IMR-90 (cell line): Measurements from ENCODE around the gene TAS1R1. TPM values are rescaled to one million over a fixed set of nuclear protein-coding genes. Genes with fewer than 3 reads are reported as not detected.
A peak's percentile ranks its signal among the peaks of the same experiment; 100 is the strongest.

ENCODE experiments used
- ATAC-seq: fragments of 200-7000 bp; cut with Tn5 transposase; 2 replicates; pipeline ENCODE4 v1.9.1; 2020; ENCODE audit warnings: low read depth, mild to moderate bottlenecking, moderate library complexity
- BruUV-seq: library from RNA; stranded (reverse); fragments of 400-500 nt; replicated peaks from 2 replicates; lab custom pipeline; 2021; lab: Mats Ljungman, UMichigan
- CTCF ChIA-PET: fragments of 300-600 bp; formaldehyde crosslinking; extraction: SDS; loops from one replicate; lab custom pipeline; 2021; ENCODE audit warnings: antibody characterized with exemption; lab: Yijun Ruan, JAX
- POLR2A ChIA-PET: fragments of 300-600 bp; sonication (Branson Sonifier 250); formaldehyde crosslinking; loops from one replicate; lab custom pipeline; 2022; ENCODE audit warnings: antibody characterized with exemption; ENCODE audit not compliant: unreplicated experiment; lab: Charles Lee
- DNase-seq: peaks from one replicate; pipeline ENCODE4 v3.0.0; 2013
- H2AFZ ChIP-seq: replicated peaks from 2 replicates; pipeline ENCODE3; 2013; ENCODE audit warnings: low read length, mild to moderate bottlenecking; ENCODE audit not compliant: poor library complexity
- H2AK5ac ChIP-seq: 2 replicates; pipeline ENCODE4 v1.6.1; 2013; ENCODE audit warnings: low read depth, low read length, inconsistent platforms
- H2AK9ac ChIP-seq: replicated peaks from 2 replicates; pipeline ENCODE3; 2013; ENCODE audit warnings: mild to moderate bottlenecking, low read depth, low read length, moderate library complexity; ENCODE audit not compliant: poor library complexity
- H2BK120ac ChIP-seq: 2 replicates; pipeline ENCODE4 v1.6.1; 2013; ENCODE audit warnings: low read depth, low read length, inconsistent platforms
- H2BK15ac ChIP-seq: 3 replicates; pipeline ENCODE4 v1.6.1; 2013; ENCODE audit warnings: low read depth, low read length, inconsistent platforms
- H2BK20ac ChIP-seq: 2 replicates; pipeline ENCODE4 v1.6.1; 2013; ENCODE audit warnings: low read depth, mild to moderate bottlenecking, inconsistent platforms, low read length, moderate library complexity
- H2BK5ac ChIP-seq: 2 replicates; pipeline ENCODE4 v1.6.1; 2013; ENCODE audit warnings: mild to moderate bottlenecking, low read depth, low read length, inconsistent platforms; ENCODE audit not compliant: poor library complexity, severe bottlenecking
- H3K14ac ChIP-seq: replicated peaks from 2 replicates; pipeline ENCODE4 v1.6.1; 2013; ENCODE audit warnings: low read depth, low read length, inconsistent platforms
- H3K18ac ChIP-seq: 2 replicates; pipeline ENCODE4 v1.6.1; 2013; ENCODE audit warnings: low read depth, low read length, control low read depth
- H3K23ac ChIP-seq: 2 replicates; pipeline ENCODE4 v1.6.1; 2013; ENCODE audit warnings: low read depth, low read length, inconsistent platforms
- H3K27ac ChIP-seq: 2 replicates; pipeline ENCODE4 v1.5.1; 2013; ENCODE audit warnings: mild to moderate bottlenecking, control low read depth, low read length; ENCODE audit not compliant: insufficient read depth
- H3K27me3 ChIP-seq: 2 replicates; pipeline ENCODE4 v1.6.1; 2013; ENCODE audit warnings: low read length; ENCODE audit not compliant: control insufficient read depth, insufficient read depth
- H3K36me3 ChIP-seq: 2 replicates; pipeline ENCODE4 v1.6.1; 2013; ENCODE audit warnings: low read length, mixed read lengths; ENCODE audit not compliant: control insufficient read depth, insufficient read depth
- H3K4ac ChIP-seq: 2 replicates; pipeline ENCODE4 v1.6.1; 2013; ENCODE audit warnings: low read depth, low read length, inconsistent platforms
- H3K4me1 ChIP-seq: 2 replicates; pipeline ENCODE4 v1.6.1; 2013; ENCODE audit warnings: low read length, mixed read lengths; ENCODE audit not compliant: control insufficient read depth, insufficient read depth
- H3K4me2 ChIP-seq: 2 replicates; pipeline ENCODE4 v1.6.1; 2013; ENCODE audit warnings: low read depth, mild to moderate bottlenecking, control low read depth, low read length, moderate library complexity
- H3K4me3 ChIP-seq: 2 replicates; pipeline ENCODE4 v1.5.1; 2013; ENCODE audit warnings: low read depth, mild to moderate bottlenecking, control low read depth, low read length, moderate library complexity; ENCODE audit not compliant: insufficient read depth
- H3K56ac ChIP-seq: 2 replicates; pipeline ENCODE4 v1.6.1; 2013; ENCODE audit warnings: low read length, inconsistent platforms; ENCODE audit not compliant: insufficient read depth; ENCODE audit errors: extremely low read depth
- H3K79me1 ChIP-seq, 2 experiments: 2 replicates each; pipeline ENCODE4 v1.6.1; 2013; ENCODE audit warnings: low read length in 2 of 2, inconsistent platforms in 1 of 2, low read depth in 1 of 2
- H3K9ac ChIP-seq: 2 replicates; pipeline ENCODE4 v1.6.1; 2013; ENCODE audit warnings: low read depth, low read length, control low read depth
- H3K9me1 ChIP-seq: 2 replicates; pipeline ENCODE4 v1.6.1; 2013; ENCODE audit warnings: low read length, inconsistent platforms; ENCODE audit not compliant: insufficient read depth
- H3K9me3 ChIP-seq: 2 replicates; pipeline ENCODE4 v1.6.1; 2013; ENCODE audit warnings: low read length; ENCODE audit not compliant: control insufficient read depth, insufficient read depth
- H4K20me1 ChIP-seq: 2 replicates; pipeline ENCODE4 v1.6.1; 2013; ENCODE audit warnings: low read length, inconsistent platforms; ENCODE audit not compliant: insufficient read depth
- H4K5ac ChIP-seq: 2 replicates; pipeline ENCODE4 v1.6.1; 2013; ENCODE audit warnings: mild to moderate bottlenecking, low read depth, low read length, control low read depth
- H4K8ac ChIP-seq, 2 experiments: 2 replicates each; pipeline ENCODE4 v1.6.1; 2013; ENCODE audit warnings: low read depth in 2 of 2, low read length in 2 of 2, control low read depth in 1 of 2, inconsistent platforms in 1 of 2
- H4K91ac ChIP-seq: 2 replicates; pipeline ENCODE4 v1.6.1; 2013; ENCODE audit warnings: low read depth, low read length, inconsistent platforms; ENCODE audit not compliant: insufficient read depth
- BHLHE40 ChIP-seq: fragments of 150-350 bp; IDR thresholded peaks from 2 replicates; pipeline ENCODE4 v1.6.1; 2016; ENCODE audit warnings: mild to moderate bottlenecking, low read depth, low read length
- CEBPB ChIP-seq: IDR thresholded peaks from 2 replicates; pipeline ENCODE4 v1.6.1; 2012; ENCODE audit warnings: low read depth, low read length, improper control_type of control experiment
- CHD1 ChIP-seq: IDR thresholded peaks from 2 replicates; pipeline ENCODE4 v1.6.1; 2012; ENCODE audit warnings: low read depth, low read length, improper control_type of control experiment
- ELK1 ChIP-seq: fragments of 150-350 bp; IDR thresholded peaks from 2 replicates; pipeline ENCODE4 v1.6.1; 2016; ENCODE audit warnings: low read depth, mild to moderate bottlenecking, low read length, moderate library complexity, borderline replicate concordance
- FOS ChIP-seq: fragments of 150-350 bp; IDR thresholded peaks from 2 replicates; pipeline ENCODE4 v1.6.1; 2016; ENCODE audit warnings: low read depth, low read length
- MAFK ChIP-seq: IDR thresholded peaks from 2 replicates; pipeline ENCODE4 v1.6.1; 2012; ENCODE audit warnings: low read depth, low read length, improper control_type of control experiment
- MAZ ChIP-seq: IDR thresholded peaks from 2 replicates; pipeline ENCODE4 v1.6.1; 2012; ENCODE audit warnings: low read depth, mild to moderate bottlenecking, low read length, improper control_type of control experiment, moderate library complexity, borderline replicate concordance
- MXI1 ChIP-seq: IDR thresholded peaks from 2 replicates; pipeline ENCODE4 v1.6.1; 2012; ENCODE audit warnings: low read depth, mild to moderate bottlenecking, low read length, moderate library complexity, borderline replicate concordance
- NFE2L2 ChIP-seq: fragments of 150-350 bp; IDR thresholded peaks from 2 replicates; pipeline ENCODE4 v1.6.1; 2016; ENCODE audit warnings: low read depth, mild to moderate bottlenecking, low read length
- POLR2A ChIP-seq: IDR thresholded peaks from 2 replicates; pipeline ENCODE4 v1.6.1; 2012; ENCODE audit warnings: mild to moderate bottlenecking, low read depth, low read length
- RAD21 ChIP-seq: IDR thresholded peaks from 2 replicates; pipeline ENCODE4 v1.6.1; 2012; ENCODE audit warnings: low read length, improper control_type of control experiment
- RCOR1 ChIP-seq: IDR thresholded peaks from 2 replicates; pipeline ENCODE4 v1.6.1; 2012; ENCODE audit warnings: mild to moderate bottlenecking, low read length, improper control_type of control experiment; ENCODE audit not compliant: insufficient replicate concordance
- RFX5 ChIP-seq: IDR thresholded peaks from 2 replicates; pipeline ENCODE4 v1.8.0; 2012; ENCODE audit warnings: low read depth, mild to moderate bottlenecking, low read length, moderate library complexity
- SMC3 ChIP-seq: fragments of 150-350 bp; IDR thresholded peaks from 2 replicates; pipeline ENCODE4 v1.6.1; 2016; ENCODE audit warnings: low read depth, mild to moderate bottlenecking, antibody characterized with exemption, low read length, moderate library complexity
- USF2 ChIP-seq: fragments of 150-350 bp; IDR thresholded peaks from 2 replicates; pipeline ENCODE4 v1.6.1; 2017; ENCODE audit warnings: mild to moderate bottlenecking, antibody characterized with exemption, low read length, low read depth
- WGBS, 2 experiments: methylation state at CpG; one replicate each; pipeline versions ENCODE4 v1.1.5 to v1.1.7; 2013; ENCODE audit warnings: missing lambda C conversion rate in 2 of 2; ENCODE audit not compliant: insufficient read length in 1 of 2; ENCODE audit errors: extremely low coverage in 2 of 2; 5-methylcytosine and 5-hydroxymethylcytosine counted together
- dilution Hi-C: fragments of 300-500 bp; cut with HindIII; formaldehyde crosslinking; loops from one replicate; pipeline ENCODE4 v1.14.3; 2018; ENCODE audit warnings: low sequenced_read_pairs; ENCODE audit not compliant: unreplicated experiment
- in situ Hi-C: fragments of 300-500 bp; cut with MboI; formaldehyde crosslinking; loops from 3 replicates; pipeline ENCODE4 v1.14.3; 2019; ENCODE audit warnings: low sequenced_read_pairs, inconsistent platforms, mixed read lengths
- intact Hi-C: fragments of 100-400 bp; cut with micrococcal nuclease; formaldehyde crosslinking; loops from 2 replicates; pipeline ENCODE4 v1.10.0; 2022
- polyA plus RNA-seq, 3 experiments: library from polyadenylated mRNA; depleted of rRNA; stranded (reverse); fragments of >200 nt; gene quantifications; 2 replicates each; pipeline ENCODE4 v1.2.3, GENCODE V29; 2012; ENCODE audit warnings: low replicate concordance in 1 of 3
- total RNA-seq: library from RNA; depleted of rRNA; stranded (reverse); fragments of >200 nt; gene quantifications from 2 replicates; pipeline ENCODE4 v1.2.3, GENCODE V29; 2012

TAS1R1 gene
- total and polyA plus RNA-seq, 2 of the 4 experiments (the other 2 are of a cell fraction), result 0.05 TPM; not detected in 1

- Histone ChIP-seq H3K4me2 (peak overlapping the region; percentile 95), H2BK120ac (no peak overlapping the region), H4K8ac (peak overlapping the region in 1 of 2 experiments; percentile 44; a peak in 1 of 4 replicates), H3K36me3 (peaks cover 54% of the 10 kb centered on the region), H4K5ac (peak overlapping the region; percentile 23), H3K56ac (no peak overlapping the region; the same call in 1 of the 2 replicates), H2AFZ (peak overlapping the region; percentile 85), H3K9me1 (peaks cover 4% of the 10 kb centered on the region; the same call in 1 of the 2 replicates), H3K23ac (peak overlapping the region; percentile 93), H3K9me3 (no peaks in the 10 kb centered on the region), H3K9ac (peak overlapping the region; percentile 65), H3K14ac (peak overlapping the region; percentile 85), H4K91ac (peak overlapping the region; percentile 66; the same call in 1 of the 2 replicates), H2AK5ac (peak overlapping the region; percentile 22), H3K79me1 (peaks cover 32 to 79% of the 10 kb centered on the region in 2 experiments), H3K18ac (no peak overlapping the region), H2BK15ac (no peak overlapping the region), H3K27me3 (no peaks in the 10 kb centered on the region), H2BK5ac (peak overlapping the region; percentile 67), H3K4me1 (peaks cover 6% of the 10 kb centered on the region), H2BK20ac (no peak overlapping the region), H3K4ac (peak overlapping the region; percentile 55; the same call in 1 of the 2 replicates), H3K4me3 (peak overlapping the region; percentile 67), H4K20me1 (peaks cover 48% of the 10 kb centered on the region), H2AK9ac (peak overlapping the region; percentile 74), H3K27ac (peak overlapping the region; percentile 85)
- TF ChIP-seq ELK1 (no peak), POLR2A (no peak), MAZ (no peak), CHD1 (no peak), SMC3 (no peak), RAD21 (no peak), NFE2L2 (no peak), MAFK (no peak), USF2 (no peak), RFX5 (no peak), RCOR1 (no peak), FOS (no peak), MXI1 (no peak), CEBPB (no peak), BHLHE40 (no peak)
- peak; percentile 71 for DNase-seq
- ATAC-seq, result peak; percentile 46
- BruUV-seq, result no TSS peak
- ChIA-PET POLR2A (no interaction called here), CTCF (interaction anchor here (0.6 kb wide), 1 partner anchor 109 kb away, joined by 4 read pairs; no protein-coding TSS in a partner anchor)
- intact Hi-C loops, result no loop called here
- in situ Hi-C loops, result no loop called here
- 10% methylated on average over 10 of the region's 32 CpGs; no CpG with 5 or more reads in 1 of the 2 experiments for WGBS, 2 experiments
- dilution Hi-C loops, result no loop called here
Measured at GRCh38 chr1:6625584-6626149, 70.6 kb downstream of the TAS1R1 start.
